Activated CD4-positive, alpha-beta T cell treated with anti-CD3 and anti-CD28 coated beads, Interleukin-2, amount 50 U/mL, for 1 hour (primary cell): Measurements from ENCODE around the gene DIS3L2.
"Not testable (repeated sequence)": the region's sequence is repeated elsewhere in the genome, so short reads cannot be mapped to it uniquely, and the experiment has no call there.

ENCODE experiments used
- DNase-seq: peaks from one replicate; pipeline ENCODE4 v3.0.0-alpha.2; 2020

Gene DIS3L2

GRCh38 chr2:232309592-232309991 lies 348.1 kb downstream of the DIS3L2 start:
- DNase-seq = no peak

GRCh38 chr2:232310121-232310520 lies 348.6 kb downstream of the DIS3L2 start:
- DNase-seq = no peak

- no peak for DNase-seq
Measured at GRCh38 chr2:232310696-232311095, 349.2 kb downstream of the DIS3L2 start.

GRCh38 chr2:232313645-232314044 lies 352.1 kb downstream of the DIS3L2 start:
- not testable (repeated sequence) for DNase-seq

GRCh38 chr2:232315049-232315922 lies 353.8 kb downstream of the DIS3L2 start:
- peak; percentile 56 for DNase-seq

GRCh38 chr2:232315923-232316299 lies 354.4 kb downstream of the DIS3L2 start:
- DNase-seq = no peak

GRCh38 chr2:232316461-232317330 lies 355.2 kb downstream of the DIS3L2 start:
- DNase-seq = no peak

GRCh38 chr2:232318169-232318855 lies 356.8 kb downstream of the DIS3L2 start:
- DNase-seq = no peak

GRCh38 chr2:232319067-232319802 lies 357.7 kb downstream of the DIS3L2 start:
- DNase-seq = no peak

GRCh38 chr2:232319803-232320442 lies 358.4 kb downstream of the DIS3L2 start:
- DNase-seq = no peak

- DNase-seq = no peak
Measured at GRCh38 chr2:232320443-232320803, 358.9 kb downstream of the DIS3L2 start.

- peak; percentile 39 for DNase-seq
Measured at GRCh38 chr2:232321156-232321816, 359.8 kb downstream of the DIS3L2 start.

- no peak for DNase-seq
Measured at GRCh38 chr2:232321817-232322559, 360.5 kb downstream of the DIS3L2 start.

- DNase-seq = no peak
Measured at GRCh38 chr2:232322560-232323327, 361.2 kb downstream of the DIS3L2 start.

GRCh38 chr2:232323328-232323650 lies 361.8 kb downstream of the DIS3L2 start:
- no peak for DNase-seq

- DNase-seq = not testable (repeated sequence)
Measured at GRCh38 chr2:232323967-232324366, 362.5 kb downstream of the DIS3L2 start.

GRCh38 chr2:232324778-232325177 lies 363.3 kb downstream of the DIS3L2 start:
- no peak for DNase-seq

GRCh38 chr2:232325324-232326273 lies 364.1 kb downstream of the DIS3L2 start:
- DNase-seq = peak; percentile 50
